Spleen (tissue), 7 donors: ENCODE measurements around the gene CD4.

Source experiments
- CTCF ChIP-seq, 11 experiments: fragments of 200-600 bp in 7 of 11; fragments of 450-650 bp in 4 of 11; sonication (generic) in 4 of 11; IDR thresholded peaks in 8 of 11; conservative IDR thresholded peaks in 3 of 11; 1 replicate in 7 of 11; 2 replicates in 4 of 11; pipeline versions ENCODE4 v1.4.0 to v1.8.0; 2016 to 2021; ENCODE audit warnings: antibody characterized with exemption in 11 of 11, inconsistent platforms in 4 of 11, mild to moderate bottlenecking in 1 of 11
- POLR2A ChIP-seq, 3 donors: fragments of 450-650 bp; IDR thresholded peaks; one replicate each; pipeline ENCODE4 v1.5.1; 2017; ENCODE audit warnings: antibody characterized with exemption in 3 of 3, mild to moderate bottlenecking in 1 of 3
- POLR2AphosphoS5 ChIP-seq, 3 donors: sonication (generic); formaldehyde crosslinking; IDR thresholded peaks; one replicate each; pipeline ENCODE4 v1.5.1; 2017; ENCODE audit warnings: antibody characterized with exemption in 3 of 3
- donor health status: DM: no; HTN: no; CAD: no; lungs with moderate emphysema.
- donor health status: DM: no; HTN: no; CAD: no.
- donor health status: DM: no; HTN: no; CAD: no.

GRCh38 chr12:6784296-6784695, 5.0 kb upstream of the CD4 start:
- no peak for TF ChIP-seq CTCF (IDR thresholded peaks at IDR 0.05 in 8 of 11, conservative IDR thresholded peaks at IDR 0.05 in 3 of 11)
- no peak for TF ChIP-seq POLR2A (IDR thresholded peaks at IDR 0.05)
- TF ChIP-seq POLR2AphosphoS5 (IDR thresholded peaks at IDR 0.05): no peak
